ENCODE measurements around the gene PHF21B.

- TF ChIP-seq, protein P1, sequence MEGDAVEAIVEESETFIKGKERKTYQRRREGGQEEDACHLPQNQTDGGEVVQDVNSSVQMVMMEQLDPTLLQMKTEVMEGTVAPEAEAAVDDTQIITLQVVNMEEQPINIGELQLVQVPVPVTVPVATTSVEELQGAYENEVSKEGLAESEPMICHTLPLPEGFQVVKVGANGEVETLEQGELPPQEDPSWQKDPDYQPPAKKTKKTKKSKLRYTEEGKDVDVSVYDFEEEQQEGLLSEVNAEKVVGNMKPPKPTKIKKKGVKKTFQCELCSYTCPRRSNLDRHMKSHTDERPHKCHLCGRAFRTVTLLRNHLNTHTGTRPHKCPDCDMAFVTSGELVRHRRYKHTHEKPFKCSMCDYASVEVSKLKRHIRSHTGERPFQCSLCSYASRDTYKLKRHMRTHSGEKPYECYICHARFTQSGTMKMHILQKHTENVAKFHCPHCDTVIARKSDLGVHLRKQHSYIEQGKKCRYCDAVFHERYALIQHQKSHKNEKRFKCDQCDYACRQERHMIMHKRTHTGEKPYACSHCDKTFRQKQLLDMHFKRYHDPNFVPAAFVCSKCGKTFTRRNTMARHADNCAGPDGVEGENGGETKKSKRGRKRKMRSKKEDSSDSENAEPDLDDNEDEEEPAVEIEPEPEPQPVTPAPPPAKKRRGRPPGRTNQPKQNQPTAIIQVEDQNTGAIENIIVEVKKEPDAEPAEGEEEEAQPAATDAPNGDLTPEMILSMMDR (optimal IDR thresholded peaks at IDR 0.05 in 1 of 3, IDR thresholded peaks at IDR 0.05 in 1 of 3, conservative IDR thresholded peaks at IDR 0.05 in 1 of 3; ENCODE audit: extremely low read depth in 1 of 3, insufficient read depth in 2 of 3, low read length in 3 of 3), result no peak
- TF ChIP-seq EZH2 (IDR thresholded peaks at IDR 0.05; ENCODE audit: low read length), result no peak
Observed at GRCh38 chr22:45053094-45053493, 43.3 kb upstream of the PHF21B start.

All from keratinocyte (primary cell).